ENCODE measurements around the gene GARIN1A.

DNA sequence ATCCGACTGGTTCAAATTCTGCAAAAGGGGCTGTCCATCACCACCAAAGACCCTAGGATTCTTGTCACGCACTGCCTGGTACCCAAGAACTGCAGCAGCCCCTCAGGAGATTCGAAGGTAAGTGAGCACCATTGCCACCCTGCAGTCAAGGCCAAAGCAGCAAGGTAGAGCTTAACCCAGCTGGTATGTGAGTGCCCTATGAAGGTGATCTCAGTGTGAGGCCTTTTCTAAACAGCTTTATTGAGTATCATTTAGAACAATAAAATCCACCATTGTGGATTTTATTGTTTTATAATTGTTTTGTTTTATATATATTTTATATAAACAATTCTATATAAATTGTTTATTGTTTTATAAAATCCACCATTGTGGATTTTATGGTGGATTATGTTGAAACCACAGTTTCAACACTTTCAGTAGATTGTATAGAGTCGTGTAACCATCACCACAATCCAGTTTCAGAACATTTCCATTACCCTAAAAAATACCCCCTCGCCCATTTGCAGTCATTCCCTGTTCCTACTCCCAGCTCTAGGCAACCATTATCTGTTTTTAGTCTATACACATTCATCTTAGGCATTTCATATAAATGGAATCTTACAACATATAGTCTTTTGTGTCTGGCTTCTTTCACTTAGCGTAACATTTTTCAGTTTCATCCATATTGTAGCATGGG is 47.0 kb downstream of the GARIN1A start:
- no peak for TF ChIP-seq POLR2AphosphoS5 (IDR thresholded peaks at IDR 0.05)
- TF ChIP-seq, protein P1, sequence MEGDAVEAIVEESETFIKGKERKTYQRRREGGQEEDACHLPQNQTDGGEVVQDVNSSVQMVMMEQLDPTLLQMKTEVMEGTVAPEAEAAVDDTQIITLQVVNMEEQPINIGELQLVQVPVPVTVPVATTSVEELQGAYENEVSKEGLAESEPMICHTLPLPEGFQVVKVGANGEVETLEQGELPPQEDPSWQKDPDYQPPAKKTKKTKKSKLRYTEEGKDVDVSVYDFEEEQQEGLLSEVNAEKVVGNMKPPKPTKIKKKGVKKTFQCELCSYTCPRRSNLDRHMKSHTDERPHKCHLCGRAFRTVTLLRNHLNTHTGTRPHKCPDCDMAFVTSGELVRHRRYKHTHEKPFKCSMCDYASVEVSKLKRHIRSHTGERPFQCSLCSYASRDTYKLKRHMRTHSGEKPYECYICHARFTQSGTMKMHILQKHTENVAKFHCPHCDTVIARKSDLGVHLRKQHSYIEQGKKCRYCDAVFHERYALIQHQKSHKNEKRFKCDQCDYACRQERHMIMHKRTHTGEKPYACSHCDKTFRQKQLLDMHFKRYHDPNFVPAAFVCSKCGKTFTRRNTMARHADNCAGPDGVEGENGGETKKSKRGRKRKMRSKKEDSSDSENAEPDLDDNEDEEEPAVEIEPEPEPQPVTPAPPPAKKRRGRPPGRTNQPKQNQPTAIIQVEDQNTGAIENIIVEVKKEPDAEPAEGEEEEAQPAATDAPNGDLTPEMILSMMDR (IDR thresholded peaks at IDR 0.05), result no peak
- no peak for TF ChIP-seq POLR2A (IDR thresholded peaks at IDR 0.05)
- TF ChIP-seq EP300 (IDR thresholded peaks at IDR 0.05), result no peak
